Hippocampal formation (tissue), 2 donors: ENCODE results near the gene ZNF91.
A peak's percentile ranks its signal among the peaks of the same experiment; 100 is the strongest.
"Not testable (repeated sequence)": the region's sequence is repeated elsewhere in the genome, so short reads cannot be mapped to it uniquely, and the experiment has no call there.

ENCODE experiments used
- DNase-seq, 2 donors: peaks; one replicate each; lab custom pipeline; 2025; lab: John Stamatoyannopoulos, UW

The ZNF91 gene

GRCh38 chr19:23395041-23395721 is at the start of gene ZNF91:
ZNF91 (minus strand) TSS chr19:23395471; CDS start chr19:23395354, 117 bp downstream.
- peak; percentile 96 to 98 for DNase-seq

- no peak for DNase-seq
These were observed 45.5 kb upstream of the ZNF91 start for GRCh38 chr19:23440791-23441190.

- no peak for DNase-seq
These were observed 44.9 kb upstream of the ZNF91 start for GRCh38 chr19:23440207-23440606.

- DNase-seq: no peak
These were observed 44.4 kb upstream of the ZNF91 start for GRCh38 chr19:23439623-23440022.

- DNase-seq: no peak
These were observed 42.6 kb upstream of the ZNF91 start for GRCh38 chr19:23437901-23438300.

- no peak for DNase-seq
These were observed 41.7 kb upstream of the ZNF91 start for GRCh38 chr19:23436944-23437343.

GRCh38 chr19:23436318-23436717 is 41.0 kb upstream of the ZNF91 start:
- no peak for DNase-seq

- no peak for DNase-seq
These were observed 25.6 kb upstream of the ZNF91 start for GRCh38 chr19:23420824-23421223.

- not testable (repeated sequence) for DNase-seq
These were observed 24.0 kb upstream of the ZNF91 start for GRCh38 chr19:23419261-23419660.

GRCh38 chr19:23415561-23416191 is 20.4 kb upstream of the ZNF91 start:
- DNase-seq: peak in 1 of 2 donors; percentile 13

GRCh38 chr19:23415034-23415433 is 19.8 kb upstream of the ZNF91 start:
- no peak for DNase-seq

- DNase-seq: no peak
These were observed 14.9 kb upstream of the ZNF91 start for GRCh38 chr19:23410155-23410554.

GRCh38 chr19:23409392-23410048 is 14.2 kb upstream of the ZNF91 start:
- DNase-seq: no peak

GRCh38 chr19:23407616-23408133 is 12.4 kb upstream of the ZNF91 start:
- no peak for DNase-seq

GRCh38 chr19:23406721-23407120 is 11.4 kb upstream of the ZNF91 start:
- no peak for DNase-seq

- no peak for DNase-seq
These were observed 10.8 kb upstream of the ZNF91 start for GRCh38 chr19:23406091-23406490.

GRCh38 chr19:23404676-23405075 is 9.4 kb upstream of the ZNF91 start:
- DNase-seq: no peak

- DNase-seq: no peak
These were observed 8.5 kb upstream of the ZNF91 start for GRCh38 chr19:23403581-23404324.

GRCh38 chr19:23403052-23403451 is 7.8 kb upstream of the ZNF91 start:
- DNase-seq: no peak

GRCh38 chr19:23402388-23402787 is 7.1 kb upstream of the ZNF91 start:
- DNase-seq: no peak

- no peak for DNase-seq
These were observed 5.9 kb upstream of the ZNF91 start for GRCh38 chr19:23401086-23401610.

- DNase-seq: no peak
These were observed 4.2 kb upstream of the ZNF91 start for GRCh38 chr19:23399443-23399842.
